NT2/D1 (cell line): Measurements from ENCODE around the gene MLPH.

Source experiments
- DNase-seq: peaks from one replicate; pipeline ENCODE4 v3.0.0-alpha.2; 2011; ENCODE audit warnings: low read depth, low spot score
- H3K27me3 ChIP-seq: 2 replicates; pipeline ENCODE4 v1.6.0; 2011; ENCODE audit warnings: mild to moderate bottlenecking; ENCODE audit not compliant: insufficient read length, insufficient read depth
- H3K36me3 ChIP-seq: 2 replicates; pipeline ENCODE4 v1.6.1; 2011; ENCODE audit warnings: mild to moderate bottlenecking, low read length, mixed read lengths; ENCODE audit not compliant: insufficient read depth, insufficient read length
- H3K4me1 ChIP-seq: 2 replicates; pipeline ENCODE4 v1.5.1; 2011; ENCODE audit not compliant: insufficient read depth, insufficient read length
- H3K4me3 ChIP-seq: 2 replicates; pipeline ENCODE4 v1.5.1; 2011; ENCODE audit warnings: low read depth; ENCODE audit not compliant: insufficient read length
- H3K9ac ChIP-seq: 2 replicates; pipeline ENCODE4 v1.6.0; 2011; ENCODE audit warnings: low read depth; ENCODE audit not compliant: insufficient read length
- H3K9me3 ChIP-seq: 2 replicates; pipeline ENCODE4 v1.5.1; 2011; ENCODE audit warnings: mild to moderate bottlenecking, low read length; ENCODE audit not compliant: insufficient read depth
- SUZ12 ChIP-seq: IDR thresholded peaks from 2 replicates; pipeline ENCODE4 v1.6.1; 2011; ENCODE audit not compliant: insufficient read length, insufficient read depth; ENCODE audit errors: extremely low read depth
- YY1 ChIP-seq: IDR thresholded peaks from 2 replicates; pipeline ENCODE4 v1.6.1; 2011; ENCODE audit not compliant: insufficient read length, insufficient read depth
- ZNF274 ChIP-seq: IDR thresholded peaks from 2 replicates; pipeline ENCODE4 v1.6.1; 2011; ENCODE audit warnings: mild to moderate bottlenecking, low read depth, low read length

Gene MLPH

GRCh38 chr2:237577956-237578870, 91.2 kb downstream of the MLPH start:
- Histone ChIP-seq H3K4me1 (peaks cover 12% of the 10 kb centered on the region), H3K9ac (no peak overlapping the region), H3K36me3 (no peaks in the 10 kb centered on the region), H3K27me3 (no peaks in the 10 kb centered on the region), H3K4me3 (no peak overlapping the region), H3K9me3 (no peaks in the 10 kb centered on the region)
- no peak for TF ChIP-seq YY1
- no peak for DNase-seq

GRCh38 chr2:237581326-237581725, 94.3 kb downstream of the MLPH start:
- no peak overlapping the region for H3K4me3 ChIP-seq
- H3K4me1 ChIP-seq, result peaks cover 15% of the 10 kb centered on the region
- H3K9ac ChIP-seq, result no peak overlapping the region
- H3K9me3 ChIP-seq, result no peaks in the 10 kb centered on the region
- H3K27me3 ChIP-seq, result no peaks in the 10 kb centered on the region
- no peak for DNase-seq
- TF ChIP-seq SUZ12, result no peak
- no peak for TF ChIP-seq YY1
- TF ChIP-seq ZNF274, result no peak
- H3K36me3 ChIP-seq, result no peaks in the 10 kb centered on the region

GRCh38 chr2:237581751-237582746, 95.0 kb downstream of the MLPH start:
- DNase-seq, result no peak
- Histone ChIP-seq H3K9me3 (no peaks in the 10 kb centered on the region), H3K4me3 (no peak overlapping the region), H3K4me1 (peaks cover 15% of the 10 kb centered on the region), H3K27me3 (no peaks in the 10 kb centered on the region), H3K36me3 (no peaks in the 10 kb centered on the region), H3K9ac (peak overlapping the region; percentile 33)
- no peak for TF ChIP-seq ZNF274
- TF ChIP-seq YY1, result no peak
- no peak for TF ChIP-seq SUZ12

- Histone ChIP-seq H3K4me3 (no peak overlapping the region), H3K27me3 (no peaks in the 10 kb centered on the region), H3K36me3 (no peaks in the 10 kb centered on the region), H3K9ac (no peak overlapping the region), H3K9me3 (peaks cover 7% of the 10 kb centered on the region; the same call in 1 of the 2 replicates), H3K4me1 (peaks cover 15% of the 10 kb centered on the region)
- no peak for TF ChIP-seq YY1
- no peak for TF ChIP-seq ZNF274
- no peak for TF ChIP-seq SUZ12
- DNase-seq, result no peak
These were observed 96.6 kb downstream of the MLPH start for GRCh38 chr2:237583385-237584295.

GRCh38 chr2:237585590-237586221, 98.7 kb downstream of the MLPH start:
- no peak overlapping the region for H3K4me3 ChIP-seq
- no peaks in the 10 kb centered on the region for H3K27me3 ChIP-seq
- DNase-seq, result no peak

GRCh38 chr2:237588044-237588696, 101.1 kb downstream of the MLPH start:
- no peak for DNase-seq
- H3K9ac ChIP-seq, result no peak overlapping the region
- H3K4me3 ChIP-seq, result no peak overlapping the region

More at GRCh38 chr2:237585590-237586221, 98.7 kb downstream of the MLPH start:
- peaks cover 21% of the 10 kb centered on the region for H3K4me1 ChIP-seq
- no peaks in the 10 kb centered on the region for H3K36me3 ChIP-seq
- TF ChIP-seq ZNF274 (no peak), SUZ12 (no peak), YY1 (no peak)
- H3K9ac ChIP-seq, result no peak overlapping the region
- H3K9me3 ChIP-seq, result peaks cover 7% of the 10 kb centered on the region; the same call in 1 of the 2 replicates

More at GRCh38 chr2:237588044-237588696, 101.1 kb downstream of the MLPH start:
- Histone ChIP-seq H3K27me3 (no peaks in the 10 kb centered on the region), H3K4me1 (peaks cover 27% of the 10 kb centered on the region), H3K36me3 (no peaks in the 10 kb centered on the region), H3K9me3 (peaks cover 7% of the 10 kb centered on the region; the same call in 1 of the 2 replicates)
- no peak for TF ChIP-seq YY1
- no peak for TF ChIP-seq ZNF274
- no peak for TF ChIP-seq SUZ12
